ENCODE results near the gene CHDH.

- no peak for TF ChIP-seq MAX (IDR thresholded peaks at IDR 0.05)
- no peak for TF ChIP-seq CEBPB (IDR thresholded peaks at IDR 0.05)
- no peak for TF ChIP-seq EGR1 (IDR thresholded peaks at IDR 0.05)
- TF ChIP-seq NFIC (IDR thresholded peaks at IDR 0.05) = no peak
- TF ChIP-seq, protein P1, sequence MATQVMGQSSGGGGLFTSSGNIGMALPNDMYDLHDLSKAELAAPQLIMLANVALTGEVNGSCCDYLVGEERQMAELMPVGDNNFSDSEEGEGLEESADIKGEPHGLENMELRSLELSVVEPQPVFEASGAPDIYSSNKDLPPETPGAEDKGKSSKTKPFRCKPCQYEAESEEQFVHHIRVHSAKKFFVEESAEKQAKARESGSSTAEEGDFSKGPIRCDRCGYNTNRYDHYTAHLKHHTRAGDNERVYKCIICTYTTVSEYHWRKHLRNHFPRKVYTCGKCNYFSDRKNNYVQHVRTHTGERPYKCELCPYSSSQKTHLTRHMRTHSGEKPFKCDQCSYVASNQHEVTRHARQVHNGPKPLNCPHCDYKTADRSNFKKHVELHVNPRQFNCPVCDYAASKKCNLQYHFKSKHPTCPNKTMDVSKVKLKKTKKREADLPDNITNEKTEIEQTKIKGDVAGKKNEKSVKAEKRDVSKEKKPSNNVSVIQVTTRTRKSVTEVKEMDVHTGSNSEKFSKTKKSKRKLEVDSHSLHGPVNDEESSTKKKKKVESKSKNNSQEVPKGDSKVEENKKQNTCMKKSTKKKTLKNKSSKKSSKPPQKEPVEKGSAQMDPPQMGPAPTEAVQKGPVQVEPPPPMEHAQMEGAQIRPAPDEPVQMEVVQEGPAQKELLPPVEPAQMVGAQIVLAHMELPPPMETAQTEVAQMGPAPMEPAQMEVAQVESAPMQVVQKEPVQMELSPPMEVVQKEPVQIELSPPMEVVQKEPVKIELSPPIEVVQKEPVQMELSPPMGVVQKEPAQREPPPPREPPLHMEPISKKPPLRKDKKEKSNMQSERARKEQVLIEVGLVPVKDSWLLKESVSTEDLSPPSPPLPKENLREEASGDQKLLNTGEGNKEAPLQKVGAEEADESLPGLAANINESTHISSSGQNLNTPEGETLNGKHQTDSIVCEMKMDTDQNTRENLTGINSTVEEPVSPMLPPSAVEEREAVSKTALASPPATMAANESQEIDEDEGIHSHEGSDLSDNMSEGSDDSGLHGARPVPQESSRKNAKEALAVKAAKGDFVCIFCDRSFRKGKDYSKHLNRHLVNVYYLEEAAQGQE (IDR thresholded peaks at IDR 0.05; ENCODE audit: low read depth) = no peak
- TF ChIP-seq RAD21 (IDR thresholded peaks at IDR 0.05; ENCODE audit: low read depth) = no peak
- no peak for TF ChIP-seq CREB1 (IDR thresholded peaks at IDR 0.05; ENCODE audit: low read depth)
- no peak for TF ChIP-seq EP300 (IDR thresholded peaks at IDR 0.05; ENCODE audit: borderline replicate concordance)
- no peak for TF ChIP-seq TAF1 (IDR thresholded peaks at IDR 0.05; ENCODE audit: low read depth)
Measured at GRCh38 chr3:53805463-53806159, 40.6 kb downstream of the CHDH start.
